CD4-positive, alpha-beta T cell treated with Interleukin-17A for 4 hours (primary cell): ENCODE results near the gene MEGF10.

Experiments used
- DNase-seq: peaks from one replicate; pipeline ENCODE4 v3.0.0-alpha.2; 2020; ENCODE audit warnings: mixed read lengths

The MEGF10 gene

DNA sequence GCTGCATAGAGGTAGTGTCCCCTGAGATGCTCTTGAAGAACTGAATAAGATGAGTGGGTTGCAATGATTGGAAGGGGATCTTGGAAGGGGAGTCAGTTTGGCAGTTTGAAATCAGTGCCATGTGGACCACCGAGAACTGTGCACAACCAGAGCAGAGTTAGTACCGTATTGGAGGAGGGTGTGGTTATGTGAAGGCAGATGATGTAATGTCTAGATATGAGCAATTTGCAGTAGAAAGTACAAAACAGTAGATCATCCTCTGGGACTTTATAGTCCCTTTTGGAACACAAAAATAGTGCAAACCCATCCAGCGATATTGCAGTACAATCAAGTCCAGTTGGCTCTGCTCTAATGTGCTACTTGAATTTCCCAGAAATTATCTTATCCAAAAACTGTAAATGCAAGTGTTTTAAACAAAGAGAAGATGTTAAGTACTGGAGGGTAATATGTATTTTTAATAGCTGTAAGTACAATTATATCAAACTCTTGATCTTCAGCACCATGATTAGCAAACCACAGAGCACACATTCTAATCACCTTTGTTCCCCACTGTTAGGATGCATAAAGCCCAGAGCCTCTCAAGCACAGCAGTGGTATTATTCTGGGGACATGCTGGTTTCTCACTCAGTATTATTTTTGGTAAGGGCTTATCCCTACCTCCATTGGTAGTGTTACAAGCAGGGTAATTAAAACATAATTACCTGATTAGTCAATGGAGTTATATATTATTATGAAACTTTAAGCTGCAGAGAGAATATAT lies 41.5 kb downstream of the MEGF10 start:
- no peak for DNase-seq

DNA sequence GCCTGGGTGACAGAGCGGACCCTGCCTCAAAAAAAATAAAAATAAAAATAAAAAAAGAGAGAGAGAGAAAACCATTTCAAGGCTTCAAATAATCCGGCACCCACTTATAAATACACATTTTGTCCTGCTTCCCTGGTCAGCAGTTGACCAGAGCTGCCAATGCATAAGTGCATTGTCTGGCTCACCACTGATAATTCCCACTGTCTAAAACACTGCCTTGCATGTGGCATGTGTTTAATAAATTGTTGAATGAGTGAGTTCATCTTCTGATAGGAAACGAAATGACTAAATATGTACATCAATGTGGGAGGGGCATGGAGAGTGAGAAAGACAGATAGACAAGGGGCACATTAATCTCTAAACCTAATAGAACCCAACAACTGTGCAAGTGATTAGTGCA lies 42.9 kb downstream of the MEGF10 start:
- DNase-seq: no peak

- DNase-seq: no peak
These were observed 44.8 kb downstream of the MEGF10 start for GRCh38 chr5:127335381-127335780.

- no peak for DNase-seq
These were observed 47.3 kb downstream of the MEGF10 start for GRCh38 chr5:127337876-127338275.

DNA sequence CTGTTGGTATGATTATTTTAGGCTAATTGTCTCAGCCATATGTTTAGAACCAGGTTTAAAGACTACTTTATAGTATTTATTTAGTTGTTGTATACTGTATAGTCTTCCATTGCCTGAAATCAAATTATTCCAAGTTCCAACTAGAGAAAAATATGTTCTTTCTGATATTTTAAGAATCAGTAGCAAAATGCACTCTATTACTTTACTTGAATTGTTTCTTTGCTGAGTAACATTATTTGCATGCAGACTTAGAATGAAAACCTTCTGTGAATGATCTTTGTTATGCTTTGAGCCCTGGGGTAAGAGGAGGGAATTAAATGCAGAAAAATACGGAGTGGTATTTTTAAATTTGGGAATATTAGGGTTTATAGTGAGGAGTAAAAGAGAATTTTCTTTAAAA lies 47.9 kb downstream of the MEGF10 start:
- DNase-seq: no peak

GRCh38 chr5:127340606-127341005 lies 50.0 kb downstream of the MEGF10 start:
- DNase-seq: no peak

DNA sequence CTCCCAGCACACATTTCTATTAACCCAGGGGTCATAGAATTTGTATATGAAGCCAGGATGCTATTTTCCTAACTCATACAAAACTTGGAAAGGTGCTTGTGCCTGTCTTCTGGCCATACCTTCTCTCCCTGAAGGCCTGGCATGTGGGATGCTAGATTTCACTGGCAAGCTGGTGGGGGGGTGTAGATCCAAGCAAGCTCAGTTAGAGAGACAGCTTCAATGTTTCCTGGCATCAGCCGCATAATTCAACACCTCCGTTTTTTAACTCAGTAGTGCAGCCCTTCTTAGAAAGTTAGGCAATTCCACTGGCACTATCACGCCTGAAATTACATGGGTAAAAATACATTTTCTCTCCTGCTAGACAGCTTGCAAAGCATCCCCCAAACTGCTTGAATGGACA lies 51.8 kb downstream of the MEGF10 start:
- DNase-seq: no peak

- DNase-seq: no peak
These were observed 52.7 kb downstream of the MEGF10 start for GRCh38 chr5:127343313-127343712.

DNA sequence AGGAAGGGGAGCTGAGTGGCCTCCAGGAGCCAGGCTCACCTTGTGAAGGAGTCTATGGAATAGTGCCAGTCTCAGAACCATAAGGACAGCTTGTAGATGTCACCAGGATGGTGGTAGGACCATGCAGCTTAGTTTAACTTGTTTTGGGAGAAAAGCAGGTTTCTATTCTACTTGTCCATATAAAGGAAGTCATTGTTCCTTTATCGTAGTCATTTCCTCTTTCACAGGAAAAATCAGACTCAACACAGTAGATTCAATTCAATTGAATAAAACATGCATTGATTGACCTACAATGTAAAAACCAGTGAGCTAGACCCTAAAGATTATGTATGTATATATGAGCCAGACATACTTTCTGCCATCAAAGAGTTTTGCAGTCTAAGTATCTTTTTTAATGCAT lies 53.3 kb downstream of the MEGF10 start:
- DNase-seq: no peak

DNA sequence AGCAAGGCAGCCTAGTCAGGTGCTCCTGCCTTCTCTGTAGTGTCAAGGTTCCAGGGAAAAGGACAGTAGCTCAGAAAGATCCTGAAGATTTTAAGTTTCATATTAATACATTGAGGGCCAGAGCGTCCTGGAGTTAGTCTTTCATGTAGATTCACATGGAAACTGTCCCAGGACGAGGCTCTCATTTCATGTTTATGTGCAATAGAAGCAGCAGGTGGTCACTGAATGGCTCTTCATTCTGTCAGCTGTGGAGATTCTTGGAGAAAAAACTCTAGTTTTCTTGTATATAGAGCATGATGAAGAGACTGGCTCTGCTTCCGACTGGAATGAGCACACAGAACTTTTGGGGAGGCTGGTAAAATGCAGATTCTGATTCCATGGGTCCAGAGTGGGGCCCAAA lies 54.3 kb downstream of the MEGF10 start:
- DNase-seq: no peak

DNA sequence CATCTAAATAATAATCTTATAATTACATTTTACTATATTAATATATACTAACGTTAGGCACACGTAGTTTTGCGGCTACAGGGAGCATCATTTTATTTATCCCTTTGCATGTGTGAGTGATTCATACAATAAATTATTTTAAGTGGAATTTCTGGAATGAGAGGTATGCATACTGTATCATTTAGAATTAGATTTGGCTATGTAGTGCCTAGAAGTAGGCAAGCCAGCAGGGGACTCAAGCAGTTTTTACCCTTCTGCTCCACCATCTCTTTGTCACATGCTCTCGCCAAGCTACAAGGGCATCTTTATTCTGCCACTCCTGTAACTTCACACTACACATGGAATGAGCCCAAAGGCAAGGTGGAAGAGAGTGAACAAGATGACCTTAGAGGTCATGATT lies 60.8 kb downstream of the MEGF10 start:
- no peak for DNase-seq

DNA sequence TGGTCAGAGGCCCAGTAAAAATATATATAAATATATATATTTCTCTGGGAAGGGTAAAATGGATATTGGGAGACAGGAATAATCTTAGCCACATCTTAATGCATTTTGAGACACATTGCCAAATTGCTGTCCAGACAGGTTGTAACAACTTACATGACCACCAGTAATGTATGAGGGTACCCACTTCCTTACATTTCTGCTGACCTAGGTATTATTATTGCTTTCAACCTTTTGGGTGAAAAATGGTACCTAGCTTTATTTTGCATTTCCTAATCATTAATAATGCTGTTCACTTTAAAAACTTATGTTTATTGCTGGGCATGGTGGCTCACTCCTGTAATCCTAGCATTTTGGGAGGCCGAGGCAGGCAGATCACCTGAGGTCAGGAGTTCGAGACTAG lies 61.5 kb downstream of the MEGF10 start:
- DNase-seq: no peak

DNA sequence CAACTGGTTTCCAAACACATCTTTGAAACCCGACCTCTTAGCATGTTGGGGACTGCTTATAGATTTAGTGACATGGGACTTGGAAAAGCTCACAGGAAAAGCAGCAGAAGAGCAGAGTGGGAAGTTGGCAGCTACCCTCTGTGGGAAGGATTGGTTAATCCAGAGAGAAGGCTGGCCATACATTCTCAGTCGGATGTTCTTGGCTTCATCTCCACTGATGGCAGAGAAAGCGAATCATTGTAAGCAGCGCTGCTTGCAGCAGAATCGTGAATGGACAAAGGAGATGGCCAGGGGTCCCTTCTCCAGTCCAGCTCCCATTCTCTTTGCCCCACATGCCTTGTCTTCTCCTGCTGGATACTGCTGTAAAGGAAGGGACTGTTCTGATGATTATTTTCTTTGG lies 62.7 kb downstream of the MEGF10 start:
- no peak for DNase-seq

- no peak for DNase-seq
These were observed 63.2 kb downstream of the MEGF10 start for GRCh38 chr5:127353796-127354195.

DNA sequence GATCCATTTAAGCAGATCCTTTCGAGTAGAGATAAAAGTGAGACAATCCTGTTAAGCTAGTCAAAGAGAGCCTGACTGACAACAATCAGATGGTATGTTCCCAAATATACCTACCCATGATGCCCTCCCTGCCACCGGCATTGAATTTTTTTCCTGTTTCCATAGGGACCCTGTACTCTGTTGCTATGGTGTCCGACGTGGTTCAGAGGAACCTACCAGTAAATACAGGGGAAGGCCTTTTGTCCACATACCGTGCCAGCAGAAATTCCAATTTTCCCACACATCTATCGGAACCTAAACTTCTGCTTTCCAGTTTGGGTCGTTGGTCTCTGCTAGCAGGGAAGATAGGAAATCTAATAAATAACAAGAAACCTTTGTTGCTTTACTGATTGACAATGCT lies 64.7 kb downstream of the MEGF10 start:
- DNase-seq: no peak

- no peak for DNase-seq
These were observed 67.7 kb downstream of the MEGF10 start for GRCh38 chr5:127358284-127358683.

- DNase-seq: no peak
These were observed 68.1 kb downstream of the MEGF10 start for GRCh38 chr5:127358740-127359139.

DNA sequence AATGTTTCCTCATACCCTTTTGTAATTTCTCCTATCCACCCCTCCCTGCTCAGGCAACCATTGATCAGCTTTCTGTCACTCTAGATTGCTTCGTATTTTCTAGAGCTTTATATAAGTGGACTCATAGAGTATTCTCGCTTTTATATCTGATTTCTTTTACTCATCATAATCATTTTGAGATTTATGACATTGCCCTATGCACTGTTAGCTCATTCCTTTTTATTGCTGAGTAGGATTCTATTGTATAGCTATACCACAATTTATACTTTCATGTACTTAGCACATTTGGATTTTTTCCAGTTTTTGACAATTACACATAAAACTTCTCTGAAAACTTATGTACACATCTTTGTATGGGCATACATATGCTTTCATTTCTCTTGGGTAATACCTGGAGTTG lies 68.9 kb downstream of the MEGF10 start:
- no peak for DNase-seq

- no peak for DNase-seq
These were observed 72.8 kb downstream of the MEGF10 start for GRCh38 chr5:127363403-127363802.

- no peak for DNase-seq
These were observed 76.4 kb downstream of the MEGF10 start for GRCh38 chr5:127367029-127367428.

DNA sequence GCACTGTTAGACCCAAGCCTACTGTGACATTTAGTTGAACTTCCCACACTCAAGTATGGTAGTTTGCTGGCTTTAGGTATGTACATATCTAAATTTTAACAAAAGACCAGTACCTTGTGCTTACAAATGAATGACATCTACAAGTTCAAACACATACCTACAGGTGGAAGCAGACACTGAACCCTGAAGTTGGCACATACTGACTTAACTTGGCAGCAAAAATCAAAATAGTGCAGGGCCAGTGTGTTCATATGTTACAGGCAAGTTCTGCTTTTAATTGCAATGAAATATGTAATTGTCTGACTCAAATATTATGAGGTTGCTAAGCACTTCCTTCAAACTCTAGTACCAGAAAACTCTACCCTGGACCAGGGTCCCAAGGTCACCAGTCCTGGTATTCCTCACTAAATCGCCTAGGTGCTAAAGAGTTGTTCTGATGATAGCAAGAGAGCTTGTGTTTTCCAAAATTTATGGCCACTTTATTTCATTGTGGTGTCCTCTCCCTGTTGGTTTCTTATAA lies 77.4 kb downstream of the MEGF10 start:
- no peak for DNase-seq

GRCh38 chr5:127369796-127370195 lies 79.2 kb downstream of the MEGF10 start:
- DNase-seq: no peak

GRCh38 chr5:127370631-127371030 lies 80.0 kb downstream of the MEGF10 start:
- no peak for DNase-seq

DNA sequence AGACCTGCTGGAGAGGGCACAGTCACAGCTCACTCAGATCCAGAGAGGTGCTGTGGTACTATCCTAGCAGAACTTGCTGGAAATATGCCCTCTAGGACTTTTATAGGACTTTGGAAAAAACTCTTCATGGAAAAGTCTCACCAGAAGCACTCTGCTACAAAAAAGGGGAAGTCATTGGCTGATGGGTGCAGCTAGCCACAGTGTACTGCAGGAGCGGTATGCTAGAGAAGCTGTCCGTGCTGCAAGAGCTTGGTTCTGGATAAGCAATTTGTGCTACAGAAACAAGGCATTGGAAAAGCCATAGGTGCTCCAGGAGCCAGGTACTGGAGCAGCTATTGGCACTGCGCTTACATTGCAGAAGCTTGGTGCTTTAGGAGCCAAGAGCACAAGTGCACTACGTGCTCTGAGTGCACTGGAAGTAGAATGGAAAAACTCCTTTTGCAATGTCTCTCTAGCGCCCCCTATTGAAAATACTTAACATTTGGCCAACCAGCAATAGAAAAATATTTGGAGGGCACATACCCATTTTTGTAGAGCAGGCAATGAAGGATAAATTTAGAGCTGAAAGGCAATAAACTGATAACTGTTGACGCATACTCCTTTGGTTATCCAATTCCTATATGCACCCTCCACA lies 83.4 kb downstream of the MEGF10 start:
- DNase-seq: no peak

DNA sequence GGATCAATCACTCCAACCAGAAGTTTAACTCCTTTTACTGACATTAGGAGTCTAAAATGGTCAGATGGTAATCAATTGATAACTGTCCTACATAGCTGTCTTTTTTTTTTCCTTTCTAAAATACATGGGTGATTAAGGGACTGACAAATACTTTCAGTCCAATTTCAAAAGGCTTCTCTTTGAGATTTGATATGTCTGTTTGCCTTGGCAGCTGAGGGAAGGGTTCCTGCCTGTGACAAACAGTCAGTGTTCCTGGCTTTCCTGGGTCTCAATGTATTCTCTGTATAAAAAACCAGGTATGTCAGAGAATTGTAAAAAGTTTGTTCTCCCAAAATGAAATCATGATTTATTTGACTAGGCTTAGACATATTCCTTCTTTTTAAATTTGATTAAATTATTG lies 84.5 kb downstream of the MEGF10 start:
- DNase-seq: no peak
